Embryonic facial prominence (tissue), 1 donor: ENCODE results near the gene CYTH3.
"Not testable (repeated sequence)": the region's sequence is repeated elsewhere in the genome, so short reads cannot be mapped to it uniquely, and the experiment has no call there.

Experiments used
- DNase-seq: peaks from one replicate; pipeline ENCODE4 v3.0.0-alpha.2; 2016; ENCODE audit errors: extremely low spot score

CYTH3 gene, protein sequence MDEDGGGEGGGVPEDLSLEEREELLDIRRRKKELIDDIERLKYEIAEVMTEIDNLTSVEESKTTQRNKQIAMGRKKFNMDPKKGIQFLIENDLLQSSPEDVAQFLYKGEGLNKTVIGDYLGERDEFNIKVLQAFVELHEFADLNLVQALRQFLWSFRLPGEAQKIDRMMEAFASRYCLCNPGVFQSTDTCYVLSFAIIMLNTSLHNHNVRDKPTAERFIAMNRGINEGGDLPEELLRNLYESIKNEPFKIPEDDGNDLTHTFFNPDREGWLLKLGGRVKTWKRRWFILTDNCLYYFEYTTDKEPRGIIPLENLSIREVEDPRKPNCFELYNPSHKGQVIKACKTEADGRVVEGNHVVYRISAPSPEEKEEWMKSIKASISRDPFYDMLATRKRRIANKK

DNA sequence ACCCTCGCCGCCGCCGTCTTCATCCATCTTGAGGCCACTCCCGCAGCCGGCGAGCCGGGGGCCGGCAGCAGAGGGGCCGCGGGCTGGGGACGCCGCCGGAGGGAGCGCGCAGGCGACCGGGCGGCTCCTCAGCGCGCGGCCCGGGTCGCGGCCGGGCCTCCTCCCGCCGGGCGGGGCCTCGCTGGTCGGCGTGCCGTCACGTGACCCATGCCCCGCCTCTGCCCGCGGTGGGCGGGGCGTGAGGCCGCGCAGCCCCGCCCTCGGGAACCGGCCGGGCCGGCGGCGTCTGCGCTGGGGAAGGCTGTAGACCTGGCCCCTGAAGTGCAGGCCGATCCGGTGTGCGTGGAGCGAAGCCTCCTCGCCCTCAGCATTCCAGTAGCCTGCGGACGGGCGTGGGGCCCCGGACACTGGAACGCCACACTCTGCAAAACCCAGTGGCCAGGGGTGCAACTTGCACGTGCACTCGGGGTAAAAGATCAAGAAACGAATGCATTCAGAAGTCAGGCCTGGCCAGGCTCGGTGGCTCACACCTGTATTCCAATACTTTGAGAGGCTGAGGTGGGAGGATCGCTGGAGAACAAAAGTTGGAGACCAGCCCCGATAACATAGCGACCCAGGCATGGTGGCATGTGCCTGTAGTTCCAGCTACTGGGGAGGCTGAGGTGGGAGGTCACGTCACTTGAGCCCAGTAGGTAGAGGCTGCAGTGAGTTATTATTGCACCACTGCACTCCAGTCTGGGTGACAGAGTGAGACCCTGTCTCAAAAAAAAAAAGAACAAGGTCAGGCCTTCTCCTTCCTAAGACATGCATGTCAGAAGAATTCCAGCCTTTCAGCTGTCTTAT is at the start of gene CYTH3:
TSS of gene CYTH3 (minus strand) at position 144 of the 843 bp plus-strand sequence. CDS start at position 27, 117 bp downstream.
- no peak for DNase-seq

DNA sequence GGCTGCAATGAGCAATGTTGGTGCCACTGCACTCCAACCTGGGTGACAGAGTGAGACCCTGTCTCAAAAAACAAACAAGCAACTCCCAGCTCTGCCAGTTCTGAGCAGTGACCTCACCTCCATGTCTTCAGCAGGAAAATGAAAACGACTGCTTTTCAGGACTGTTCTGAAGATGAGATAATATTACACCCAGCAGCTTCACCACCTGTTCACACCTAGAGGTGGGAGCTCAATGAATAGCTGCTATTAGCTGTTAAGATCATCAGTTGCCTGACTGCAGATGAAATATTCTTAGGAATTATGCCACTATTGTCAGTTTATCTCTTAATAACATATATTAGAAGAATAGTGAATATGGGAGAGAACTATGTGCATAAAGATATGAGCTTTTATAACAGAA is 48.4 kb upstream of the CYTH3 start:
- DNase-seq = no peak

DNA sequence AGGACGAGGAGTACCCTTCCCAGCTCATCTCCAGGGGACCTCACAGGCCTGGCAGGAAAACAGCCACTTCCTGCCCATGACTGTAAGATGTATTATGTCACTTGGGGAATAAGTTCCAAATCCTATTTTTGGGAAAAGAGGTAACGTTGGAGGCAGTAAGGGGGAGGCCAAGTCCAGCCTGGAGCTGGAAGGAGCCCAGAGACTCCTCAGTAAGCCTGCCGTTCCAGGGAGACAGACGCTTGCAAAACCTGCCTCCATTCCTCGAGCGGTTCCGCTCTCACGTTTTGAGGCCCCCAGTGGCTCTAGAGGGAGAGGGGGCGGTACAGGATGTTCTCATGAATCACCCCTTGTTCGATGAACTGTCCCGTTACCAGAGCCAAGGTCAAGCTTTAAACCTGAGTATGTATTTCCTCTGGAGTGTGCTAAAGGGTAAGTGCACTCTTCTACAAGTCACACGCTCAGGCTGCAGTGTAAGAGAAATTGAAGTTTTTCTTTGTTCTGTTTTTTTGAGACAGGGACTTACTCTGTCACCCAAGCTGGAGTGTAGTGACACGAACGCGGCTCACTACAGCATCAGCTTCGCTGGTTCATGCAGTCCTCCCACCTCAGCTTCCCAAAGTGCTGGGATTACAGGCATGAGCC is 45.5 kb upstream of the CYTH3 start:
- no peak for DNase-seq

DNA sequence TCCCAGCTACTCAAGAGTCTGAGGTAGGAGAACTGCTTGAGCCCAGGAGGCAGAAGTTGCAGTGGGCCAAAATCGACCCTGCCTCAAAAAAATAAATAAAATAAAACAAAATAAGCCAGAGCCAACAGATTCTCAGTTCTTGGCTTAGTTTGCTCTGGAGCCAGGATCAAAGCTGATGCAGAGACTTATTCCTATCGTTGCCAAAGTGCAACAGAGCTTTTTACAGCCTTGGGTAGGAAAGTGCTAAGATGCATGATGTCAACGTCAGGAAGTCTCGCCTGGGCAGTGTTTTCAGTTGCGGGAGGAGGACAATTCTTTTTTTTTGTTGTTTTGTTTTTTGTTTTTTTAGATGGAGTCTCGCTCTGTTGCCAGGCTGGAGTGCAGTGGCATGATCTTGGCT is 43.8 kb upstream of the CYTH3 start:
- no peak for DNase-seq

DNA sequence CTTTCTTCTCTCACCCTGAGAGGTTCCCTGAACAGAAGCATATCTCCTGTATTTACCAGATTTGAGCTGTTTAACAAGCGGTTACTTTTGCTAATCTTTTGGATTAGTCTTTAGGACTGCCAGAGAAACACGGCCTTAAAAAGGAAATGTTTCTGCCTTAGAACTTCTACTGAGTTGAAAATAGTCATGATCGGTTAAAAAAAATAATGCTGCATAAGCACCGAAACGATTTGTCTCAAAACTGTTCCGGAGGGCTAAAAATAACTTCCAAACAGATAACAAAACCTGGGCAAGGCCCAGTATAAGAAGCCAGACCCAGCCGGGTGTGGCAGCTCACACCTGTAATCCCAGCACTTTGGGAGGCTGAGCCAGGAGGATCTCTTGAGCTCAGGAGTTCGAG is 43.3 kb upstream of the CYTH3 start:
- DNase-seq = no peak

DNA sequence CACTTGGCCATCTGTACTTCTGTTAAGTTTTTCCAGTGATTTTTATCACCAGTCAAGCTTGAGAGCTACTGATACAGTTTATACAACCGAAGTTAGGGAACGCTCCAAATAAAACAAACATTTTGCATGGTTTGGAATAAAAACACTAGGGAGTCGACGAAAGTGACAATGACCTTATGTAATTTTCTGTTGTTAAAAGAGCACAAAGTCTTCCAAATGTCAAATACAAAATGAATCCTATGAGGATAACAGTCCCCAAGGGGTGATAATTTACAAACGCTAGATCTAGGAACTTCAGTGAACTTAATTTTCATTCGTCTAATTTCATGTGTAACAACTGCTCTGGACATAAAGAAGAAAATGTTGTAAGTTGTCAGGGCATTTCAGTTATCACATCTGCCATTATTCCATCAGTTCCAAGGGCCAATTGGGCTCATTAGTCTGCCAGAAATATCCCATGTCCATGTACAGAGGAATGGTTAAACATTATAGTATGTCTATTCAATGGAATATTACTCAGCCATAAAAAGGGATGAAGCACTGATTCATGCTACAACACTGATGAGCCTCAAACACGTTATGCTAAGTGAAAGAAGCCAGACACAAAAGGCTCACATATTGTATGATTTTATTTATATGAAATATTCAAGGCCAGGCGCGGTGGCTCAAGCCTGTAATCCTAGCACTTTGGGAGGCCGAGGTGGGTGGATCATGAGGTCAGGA is 38.0 kb upstream of the CYTH3 start:
- no peak for DNase-seq

DNA sequence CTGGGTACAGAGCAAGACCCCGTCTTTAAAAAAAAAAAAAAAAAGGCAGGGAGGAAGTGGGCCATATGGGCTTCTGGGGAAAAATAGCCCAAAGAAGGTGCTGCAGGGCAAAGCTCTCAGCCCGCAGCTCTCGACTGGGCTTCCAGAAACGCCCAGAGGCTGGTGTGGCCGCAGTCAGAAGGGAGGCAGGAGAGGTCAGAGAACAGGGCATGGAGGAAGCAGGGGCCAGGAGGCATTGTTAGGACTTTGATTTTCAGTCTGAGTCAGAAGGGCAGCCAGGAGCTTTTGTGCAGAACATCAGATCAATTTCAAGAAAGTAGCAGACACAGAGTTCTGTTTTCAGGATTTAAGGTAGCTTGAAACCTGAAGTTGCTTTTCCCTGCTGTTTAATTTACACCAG is 35.3 kb upstream of the CYTH3 start:
- no peak for DNase-seq

DNA sequence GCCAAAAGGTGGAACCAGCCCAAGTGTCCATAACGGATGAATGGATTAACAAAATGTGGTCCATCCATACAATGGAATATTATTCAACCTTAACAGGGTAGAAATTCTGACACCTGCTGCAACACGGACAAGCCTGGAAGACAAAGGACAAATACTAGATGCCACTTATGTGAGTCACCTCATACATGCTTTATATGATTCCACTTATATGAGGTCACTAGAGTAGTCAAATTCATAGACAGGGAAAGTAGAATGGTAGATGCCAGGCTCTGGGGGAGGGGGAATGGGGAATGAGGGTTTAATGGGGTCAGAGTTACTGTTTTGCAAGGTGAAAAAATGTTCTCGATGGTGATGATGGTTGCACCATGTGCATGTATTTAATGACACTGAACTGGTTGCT is 34.0 kb upstream of the CYTH3 start:
- DNase-seq = no peak

DNA sequence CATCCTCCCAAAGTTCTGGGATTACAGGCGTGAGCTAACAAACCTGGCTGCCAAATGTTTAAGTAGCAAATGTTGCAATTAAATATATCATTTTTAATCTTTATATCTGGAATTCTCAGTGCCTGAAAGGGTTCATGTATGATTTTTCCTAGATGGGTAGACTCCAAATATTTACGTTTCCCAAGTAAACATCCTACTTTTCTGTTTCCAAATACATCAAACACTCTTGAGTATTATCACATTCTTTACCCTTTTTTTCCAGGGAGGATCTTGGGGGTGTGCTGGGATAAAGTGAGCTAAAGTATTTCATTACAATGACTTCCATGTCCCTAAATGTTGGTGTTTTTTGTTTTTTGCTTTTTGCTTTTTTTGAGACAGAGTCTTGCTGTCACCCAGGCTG is 32.9 kb upstream of the CYTH3 start:
- DNase-seq = no peak

DNA sequence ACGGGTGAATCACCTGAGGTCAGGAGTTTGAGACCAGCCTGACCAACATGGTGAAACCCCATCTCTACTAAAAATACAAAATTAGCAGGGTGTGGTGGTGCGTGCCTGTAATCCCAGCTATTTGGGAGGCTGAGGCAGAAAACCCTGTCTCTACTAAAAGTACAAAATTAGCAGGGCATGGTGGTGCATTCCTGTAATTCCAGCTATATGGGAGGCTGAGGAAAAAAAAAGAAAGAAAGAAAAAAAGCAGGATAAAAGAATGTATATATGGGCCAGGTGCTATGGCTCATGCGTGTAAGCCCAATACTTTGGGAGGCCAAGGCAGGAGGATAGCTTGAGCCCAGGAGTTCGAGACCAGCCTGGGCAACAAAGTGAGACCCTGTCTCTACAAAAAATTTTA is 29.0 kb upstream of the CYTH3 start:
- not testable (repeated sequence) for DNase-seq

DNA sequence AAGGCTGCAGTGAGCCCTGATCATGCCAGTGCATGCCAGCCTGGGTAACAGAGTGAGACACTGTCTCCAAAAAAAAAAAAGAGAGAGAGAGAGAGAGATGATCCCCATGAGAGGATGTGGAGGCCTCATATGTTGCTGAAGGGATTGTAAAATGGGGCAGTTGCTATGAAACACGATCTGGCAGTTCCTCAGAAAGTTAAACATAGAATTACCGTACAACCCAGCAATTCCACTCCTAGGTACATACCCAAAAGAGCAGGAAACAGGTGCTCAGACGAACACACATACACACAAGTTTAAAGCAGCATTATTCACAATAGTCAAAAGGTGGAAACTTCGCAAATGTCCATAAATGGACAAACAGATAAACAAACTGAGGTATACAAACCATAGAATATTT is 27.4 kb upstream of the CYTH3 start:
- no peak for DNase-seq

DNA sequence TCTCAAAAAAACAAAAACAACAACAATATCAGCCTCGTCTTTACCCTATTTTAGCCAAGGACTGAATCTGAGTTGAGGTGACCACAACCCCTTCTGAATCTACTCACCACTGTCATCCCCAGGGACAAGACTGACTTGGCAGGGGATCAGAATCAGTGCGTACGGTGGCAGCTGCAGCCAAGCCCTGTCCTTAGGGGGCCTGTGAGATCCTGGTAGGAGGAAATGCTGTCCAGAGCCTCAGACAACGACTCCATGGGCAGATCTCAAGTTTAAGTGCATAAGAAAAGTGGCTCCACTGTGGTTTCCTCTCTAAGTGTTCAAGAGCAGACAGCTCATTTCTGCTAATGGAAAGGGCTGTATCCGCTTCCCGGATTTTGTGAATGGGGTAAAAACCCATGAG is 22.4 kb upstream of the CYTH3 start:
- no peak for DNase-seq

DNA sequence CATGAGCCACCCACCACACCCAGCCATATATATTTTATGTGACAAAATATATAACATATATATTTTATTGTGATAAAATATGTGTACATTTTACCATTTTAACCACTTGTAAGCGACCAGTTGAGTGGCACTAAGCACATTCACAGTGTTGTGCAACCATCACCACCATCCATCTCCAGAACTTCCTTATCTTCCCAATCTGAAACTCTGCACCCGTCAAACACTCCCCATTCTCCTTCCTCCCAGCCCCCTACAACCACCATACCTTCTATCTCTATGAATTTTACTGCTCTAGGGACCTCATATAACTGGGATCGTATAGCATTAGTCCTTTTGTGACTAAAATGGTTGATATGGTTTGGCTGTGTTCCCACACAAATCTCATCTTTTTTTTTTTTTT is 20.8 kb upstream of the CYTH3 start:
- no peak for DNase-seq

DNA sequence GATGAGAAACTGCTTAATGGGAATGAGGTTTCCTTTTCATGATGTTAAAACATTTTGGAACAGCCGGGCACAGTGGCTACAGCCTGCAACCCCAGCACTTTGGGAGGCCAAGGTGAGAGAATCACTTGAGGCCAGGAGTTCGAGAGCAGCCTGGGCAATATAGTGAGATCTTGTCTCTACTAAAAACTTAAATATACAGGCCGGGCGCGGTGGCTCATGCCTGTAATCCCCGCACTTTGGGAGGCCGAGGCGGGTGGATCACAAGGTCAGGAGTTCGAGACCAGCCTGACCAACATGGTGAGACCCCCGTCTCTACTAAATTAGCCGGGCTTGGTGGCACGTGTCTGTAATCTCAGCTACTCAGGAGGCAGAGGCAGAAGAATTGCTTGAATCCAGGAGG is 19.5 kb upstream of the CYTH3 start:
- not testable (repeated sequence) for DNase-seq

DNA sequence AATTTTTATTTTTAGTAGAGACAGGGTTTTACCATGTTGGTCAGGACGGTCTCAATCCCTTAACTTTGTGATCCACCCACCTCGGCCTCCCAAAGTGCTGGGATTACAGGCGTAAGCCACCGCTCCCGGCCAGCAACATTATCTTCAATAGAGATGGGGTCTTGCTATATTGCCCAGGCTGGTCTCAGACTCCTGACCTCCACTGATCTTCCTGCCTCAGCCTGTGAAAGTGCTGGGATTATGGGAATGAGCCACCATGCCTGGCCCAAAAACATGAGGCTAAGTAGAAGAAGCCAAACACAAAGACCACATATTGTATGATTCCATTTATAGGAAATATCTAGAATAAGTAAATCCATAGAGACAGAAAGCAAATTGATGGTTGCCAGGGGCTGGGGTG is 19.1 kb upstream of the CYTH3 start:
- DNase-seq = no peak

DNA sequence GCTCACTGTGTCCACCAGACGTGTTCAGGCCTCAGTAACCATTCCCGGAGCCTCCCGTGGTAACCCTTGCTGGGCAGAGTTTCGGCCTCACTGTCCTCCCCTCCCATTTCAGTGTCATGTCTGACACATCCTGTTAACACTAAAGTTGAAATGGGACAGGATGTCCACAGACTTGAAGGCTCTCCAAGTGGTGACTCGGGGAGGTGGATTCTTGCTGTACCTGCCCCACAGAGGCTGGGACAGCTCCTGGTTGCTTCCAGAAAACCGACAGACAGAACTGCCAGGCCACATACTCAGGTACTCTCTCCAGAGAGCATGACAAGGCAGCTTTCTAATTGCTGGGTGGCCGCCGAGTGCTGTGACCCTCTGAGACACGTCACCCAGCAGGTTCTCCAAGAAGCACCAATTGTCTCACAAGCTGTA is 17.9 kb upstream of the CYTH3 start:
- no peak for DNase-seq

DNA sequence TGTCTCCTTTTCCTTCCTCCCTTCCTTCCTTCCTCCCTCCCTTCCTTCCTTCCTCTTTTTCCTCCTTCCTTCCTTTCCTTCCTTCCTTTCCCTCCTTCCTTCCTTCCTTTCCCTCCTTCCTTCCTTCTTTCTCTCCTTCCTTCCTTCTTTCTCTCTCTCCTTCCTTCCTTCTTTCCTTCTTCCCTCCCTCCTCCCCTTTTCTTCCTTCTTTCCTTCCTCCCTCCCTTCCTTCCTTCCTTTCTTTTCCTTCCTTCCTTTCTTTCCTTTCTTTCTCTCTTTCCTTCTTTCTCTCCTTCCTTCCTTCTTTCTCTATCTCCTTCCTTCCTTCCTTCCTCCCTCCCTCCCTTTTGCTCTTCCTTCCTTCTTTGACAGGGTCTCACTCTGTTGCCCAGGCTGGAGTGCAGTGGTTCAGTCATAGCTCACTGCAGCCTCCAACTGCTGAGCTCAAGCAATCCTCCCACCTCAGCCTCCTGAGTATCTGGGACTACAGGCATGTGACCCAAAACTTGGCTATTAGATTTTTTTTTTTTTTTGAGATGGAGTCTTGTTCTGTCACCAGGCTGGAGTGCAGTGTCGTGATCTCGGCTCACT is 15.9 kb upstream of the CYTH3 start:
- no peak for DNase-seq

DNA sequence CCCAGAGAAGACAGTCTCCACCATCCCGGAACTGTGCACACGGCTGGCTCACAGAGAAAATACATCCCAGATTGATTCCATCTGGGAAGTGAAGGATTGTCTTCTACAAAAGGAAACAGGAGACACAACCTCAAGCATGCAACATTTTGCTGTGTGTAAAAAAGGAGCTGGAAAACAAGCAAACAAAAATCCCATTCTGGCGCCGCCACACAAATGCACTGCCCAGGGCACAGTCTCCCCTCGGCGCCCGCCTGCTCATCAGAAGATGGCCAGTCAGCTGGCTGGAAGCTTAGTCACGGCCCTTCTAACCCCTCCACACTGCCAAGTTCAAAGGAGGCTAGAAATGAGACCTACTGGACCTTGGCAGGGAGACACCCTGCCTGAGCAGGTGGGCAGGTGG is 14.1 kb upstream of the CYTH3 start:
- DNase-seq = no peak

DNA sequence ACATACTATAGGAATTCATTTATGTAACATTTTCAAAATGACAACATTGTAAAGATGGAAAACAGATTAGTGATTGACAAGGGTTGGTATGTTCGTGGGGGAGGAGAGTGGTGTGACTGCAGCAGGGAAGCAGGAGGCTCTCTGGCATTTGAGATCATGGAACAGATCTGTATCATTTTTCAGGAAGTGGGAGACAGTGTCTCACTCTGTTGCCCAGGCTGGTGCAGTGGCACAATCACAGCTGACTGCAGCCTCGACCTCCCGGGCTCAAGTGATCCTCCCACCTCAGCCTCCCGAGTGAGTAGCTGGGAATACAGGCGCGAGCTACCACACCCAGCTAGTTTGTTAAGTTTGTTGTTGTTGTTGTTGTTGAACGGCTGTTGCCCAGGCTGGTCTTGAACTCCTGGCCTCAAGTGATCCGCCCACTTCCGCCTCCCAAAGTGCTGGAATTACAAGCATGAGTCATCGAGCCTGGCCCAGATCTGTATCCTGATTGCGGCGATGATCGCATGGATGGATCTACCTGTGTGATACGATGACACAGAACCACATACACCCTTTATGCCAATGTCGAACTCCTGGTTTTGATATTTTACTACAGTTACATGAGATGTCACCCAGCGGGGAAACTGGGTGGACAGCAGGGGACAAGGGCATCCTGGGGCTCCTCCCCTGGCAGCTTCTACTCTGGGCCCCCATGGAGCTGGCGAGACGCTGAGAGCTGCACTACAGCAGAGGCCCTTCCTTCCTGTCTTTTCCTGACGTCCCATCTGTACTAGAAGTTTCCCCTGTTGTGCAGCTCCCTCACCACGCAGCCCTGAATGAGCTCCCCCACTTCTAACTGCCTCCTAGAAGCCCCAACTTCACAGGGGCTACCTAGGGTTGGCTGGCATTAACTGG is 12.3 kb upstream of the CYTH3 start:
- DNase-seq = no peak

DNA sequence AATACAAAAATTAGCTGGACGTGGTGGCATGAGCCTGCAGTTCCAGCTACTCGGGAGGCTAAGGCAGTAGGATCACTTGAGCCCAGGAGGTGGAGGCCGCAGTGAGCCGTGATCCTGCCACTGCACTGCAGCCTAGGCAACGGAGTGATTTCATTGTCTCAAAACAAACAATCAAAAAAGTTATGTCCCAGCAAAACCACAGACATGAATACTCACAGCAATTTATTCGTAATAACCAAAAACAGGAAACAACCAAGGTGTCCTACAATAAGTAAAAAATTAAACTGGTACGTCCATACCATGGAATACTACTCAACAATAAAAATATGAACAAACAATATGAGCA is 11.6 kb upstream of the CYTH3 start:
- no peak for DNase-seq
